ENCODE data around the gene ADAMTS14. TPM values are rescaled to one million over a fixed set of nuclear protein-coding genes. Genes with fewer than 3 reads are reported as not detected.

Gene ADAMTS14
- polyA plus RNA-seq, 3 donors = 0.05 TPM; not detected in 2

DNA sequence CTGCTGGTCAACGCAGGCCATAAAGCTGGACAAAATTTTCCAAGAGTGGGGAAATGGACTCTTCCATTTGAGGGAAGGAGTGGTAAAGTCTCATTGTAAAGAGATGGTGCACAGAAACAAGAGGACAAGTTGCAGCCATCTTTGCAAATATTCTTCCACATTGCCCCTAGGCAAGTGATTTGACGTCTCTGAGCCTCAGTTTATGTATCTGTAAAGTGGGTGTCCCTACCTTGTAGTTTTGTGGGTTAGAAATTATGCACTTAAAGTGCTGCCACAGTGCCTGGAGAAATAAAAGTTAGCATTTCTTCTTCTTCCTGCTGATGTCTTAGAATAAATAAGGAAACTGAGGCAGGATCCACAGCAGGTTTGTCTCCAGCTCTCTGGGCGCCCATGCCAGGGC lies 12.1 kb downstream of the ADAMTS14 start:
- Histone ChIP-seq H3K79me2 (ENCODE audit: insufficient read depth, low read length) (no peaks in the 10 kb centered on the region), H3K27ac (ENCODE audit: low read depth in 1 of 2, low read length in 2 of 2) (no peak overlapping the region), H3K4me3 (replicated peaks in 1 of 3; ENCODE audit: low read depth in 2 of 3, low read length in 3 of 3) (no peak overlapping the region), H2AFZ (ENCODE audit: insufficient read depth, low read depth, low read length, poor library complexity, severe bottlenecking) (no peak overlapping the region), H3K4me1 (ENCODE audit: control insufficient read depth in 1 of 2, insufficient read depth in 2 of 2, low read length in 2 of 2) (no peaks in the 10 kb centered on the region), H3K36me3 (replicated peaks in 1 of 2; ENCODE audit: control insufficient read depth in 1 of 2, insufficient read depth in 2 of 2, low read length in 2 of 2) (no peaks in the 10 kb centered on the region), H3K27me3 (ENCODE audit: control insufficient read depth in 2 of 2, insufficient read depth in 2 of 2, low read length in 2 of 2) (no peaks in the 10 kb centered on the region), H3K4me2 (replicated peaks; ENCODE audit: extremely low read depth, low read length, poor library complexity, severe bottlenecking) (no peak overlapping the region), H4K20me1 (ENCODE audit: insufficient read depth, low read length) (no peaks in the 10 kb centered on the region), H3K9me3 (replicated peaks in 1 of 2; ENCODE audit: control insufficient read depth in 1 of 2, insufficient read depth in 1 of 2, low read length in 2 of 2) (no peaks in the 10 kb centered on the region), H3K9ac (ENCODE audit: insufficient read depth, low read length, poor library complexity, severe bottlenecking) (no peak overlapping the region)
- intact Hi-C loops (cut with micrococcal nuclease) = no loop called here
- DNase-seq = no peak
- WGBS (ENCODE audit: insufficient coverage) = 78% methylated on average over 1 of the region's 3 CpGs
- Mint-ChIP-seq H3K4me3 (no peak overlapping the region), H3K27ac (no peak overlapping the region), H3K4me1 (peaks cover 8% of the 10 kb centered on the region), H3K27me3 (ENCODE audit: low read depth in 3 of 3) (peaks cover 0 to 1% (median 0%) of the 10 kb centered on the region in 3 donors), H3K9me3 (no peaks in the 10 kb centered on the region), H3K36me3 (no peaks in the 10 kb centered on the region)
- TF ChIP-seq, protein P1, sequence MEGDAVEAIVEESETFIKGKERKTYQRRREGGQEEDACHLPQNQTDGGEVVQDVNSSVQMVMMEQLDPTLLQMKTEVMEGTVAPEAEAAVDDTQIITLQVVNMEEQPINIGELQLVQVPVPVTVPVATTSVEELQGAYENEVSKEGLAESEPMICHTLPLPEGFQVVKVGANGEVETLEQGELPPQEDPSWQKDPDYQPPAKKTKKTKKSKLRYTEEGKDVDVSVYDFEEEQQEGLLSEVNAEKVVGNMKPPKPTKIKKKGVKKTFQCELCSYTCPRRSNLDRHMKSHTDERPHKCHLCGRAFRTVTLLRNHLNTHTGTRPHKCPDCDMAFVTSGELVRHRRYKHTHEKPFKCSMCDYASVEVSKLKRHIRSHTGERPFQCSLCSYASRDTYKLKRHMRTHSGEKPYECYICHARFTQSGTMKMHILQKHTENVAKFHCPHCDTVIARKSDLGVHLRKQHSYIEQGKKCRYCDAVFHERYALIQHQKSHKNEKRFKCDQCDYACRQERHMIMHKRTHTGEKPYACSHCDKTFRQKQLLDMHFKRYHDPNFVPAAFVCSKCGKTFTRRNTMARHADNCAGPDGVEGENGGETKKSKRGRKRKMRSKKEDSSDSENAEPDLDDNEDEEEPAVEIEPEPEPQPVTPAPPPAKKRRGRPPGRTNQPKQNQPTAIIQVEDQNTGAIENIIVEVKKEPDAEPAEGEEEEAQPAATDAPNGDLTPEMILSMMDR (IDR thresholded peaks at IDR 0.05) = no peak

DNA sequence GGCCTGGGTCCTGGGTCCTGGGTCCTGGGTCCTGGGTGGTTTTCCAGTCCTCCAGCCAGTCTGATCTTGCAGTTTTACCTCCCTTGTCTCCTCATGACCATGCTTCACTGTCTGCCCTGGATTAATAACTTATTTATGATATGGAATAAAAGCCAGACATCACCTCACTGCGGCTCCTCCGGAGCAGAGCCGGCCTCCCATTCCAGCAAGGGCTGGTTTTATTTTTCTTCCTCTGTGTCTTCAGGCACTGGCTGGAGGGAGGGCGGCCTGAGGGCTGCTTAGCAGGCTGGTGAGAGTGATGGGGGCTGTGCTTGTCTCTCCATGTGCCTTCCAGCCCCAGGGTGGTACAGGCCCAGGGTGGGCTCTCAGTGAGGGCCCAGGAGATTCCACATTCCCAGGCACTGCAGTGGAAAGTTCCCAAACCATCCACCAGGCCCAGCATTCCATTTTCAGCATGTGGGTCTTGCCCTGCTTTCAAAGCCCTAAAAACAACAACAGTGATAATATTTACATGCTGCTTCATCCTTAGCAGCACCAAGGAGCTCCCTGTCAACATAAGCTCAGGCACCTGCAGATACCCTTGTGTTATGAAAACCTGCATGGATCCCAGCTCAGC lies 12.6 kb downstream of the ADAMTS14 start:
- Histone ChIP-seq H2AFZ (ENCODE audit: insufficient read depth, low read depth, low read length, poor library complexity, severe bottlenecking) (no peak overlapping the region), H3K79me2 (ENCODE audit: insufficient read depth, low read length) (no peaks in the 10 kb centered on the region)

More for the DNA sequence above, 12.6 kb downstream of the ADAMTS14 start:
- no peak overlapping the region for H3K4me2 ChIP-seq (replicated peaks; ENCODE audit: extremely low read depth, low read length, poor library complexity, severe bottlenecking)
- H3K4me3 Mint-ChIP-seq = no peak overlapping the region
- intact Hi-C loops (cut with micrococcal nuclease) = no loop called here
- WGBS (ENCODE audit: insufficient coverage) = no CpG with 5 or more reads among the region's 4 CpGs
- H3K27ac ChIP-seq (ENCODE audit: low read depth in 1 of 2, low read length in 2 of 2) = no peak overlapping the region
- no peaks in the 10 kb centered on the region for H3K9me3 ChIP-seq (replicated peaks in 1 of 2; ENCODE audit: control insufficient read depth in 1 of 2, insufficient read depth in 1 of 2, low read length in 2 of 2)
- peaks cover 8% of the 10 kb centered on the region for H3K4me1 Mint-ChIP-seq
- DNase-seq = no peak
- H3K9me3 Mint-ChIP-seq = no peaks in the 10 kb centered on the region
- TF ChIP-seq, protein P1 (IDR thresholded peaks at IDR 0.05) = no peak
- H3K36me3 ChIP-seq (replicated peaks in 1 of 2; ENCODE audit: control insufficient read depth in 1 of 2, insufficient read depth in 2 of 2, low read length in 2 of 2) = no peaks in the 10 kb centered on the region
- H3K27me3 ChIP-seq (ENCODE audit: control insufficient read depth in 2 of 2, insufficient read depth in 2 of 2, low read length in 2 of 2) = no peaks in the 10 kb centered on the region
- H3K36me3 Mint-ChIP-seq = no peaks in the 10 kb centered on the region
- H4K20me1 ChIP-seq (ENCODE audit: insufficient read depth, low read length) = no peaks in the 10 kb centered on the region
- no peaks in the 10 kb centered on the region for H3K4me1 ChIP-seq (ENCODE audit: control insufficient read depth in 1 of 2, insufficient read depth in 2 of 2, low read length in 2 of 2)
- H3K9ac ChIP-seq (ENCODE audit: insufficient read depth, low read length, poor library complexity, severe bottlenecking) = no peak overlapping the region
- peaks cover 0 to 1% (median 0%) of the 10 kb centered on the region in 3 donors for H3K27me3 Mint-ChIP-seq (ENCODE audit: low read depth in 3 of 3)
- H3K4me3 ChIP-seq (replicated peaks in 1 of 3; ENCODE audit: low read depth in 2 of 3, low read length in 3 of 3) = no peak overlapping the region
- peak overlapping the region in 2 of 7 donors; percentile 13 to 46 for H3K27ac Mint-ChIP-seq
